ENCODE data around the gene ATP9A. TPM values are rescaled to one million over a fixed set of nuclear protein-coding genes. Genes with fewer than 3 reads are reported as not detected.

The ATP9A gene
- total RNA-seq, 1 experiment from 2014 or later: 31.3 TPM

- TSS peak; percentile 42 for BruUV-seq (replicated peaks)
- Histone ChIP-seq H3K9me3 (ENCODE audit: low read length) (no peaks in the 10 kb centered on the region), H3K9me2 (replicated peaks; ENCODE audit: low read length) (no peaks in the 10 kb centered on the region), H3K27me3 (ENCODE audit: low read length) (no peaks in the 10 kb centered on the region), H3K4me2 (ENCODE audit: low read length) (peak overlapping the region; percentile 48), H3K79me2 (ENCODE audit: low read length) (no peaks in the 10 kb centered on the region), H4K20me1 (ENCODE audit: low read length) (no peaks in the 10 kb centered on the region), H3K4me3 (ENCODE audit: low read length) (no peak overlapping the region), H3F3A (ENCODE audit: low read length, unreplicated experiment) (peaks cover 22% of the 10 kb centered on the region), H2AFZ (ENCODE audit: low read length) (no peak overlapping the region), H3K9ac (ENCODE audit: low read length) (peak overlapping the region; percentile 63), H3K36me3 (ENCODE audit: low read depth, low read length) (peaks cover 23% of the 10 kb centered on the region; the same call in 1 of the 2 replicates), H3K4me1 (ENCODE audit: insufficient read depth, low read length) (peaks cover 50% of the 10 kb centered on the region), H3K27ac (ENCODE audit: low read length) (peak overlapping the region; percentile 89)
- CTCF ChIA-PET: interaction anchor here (0.5 to 1.8 kb wide), 4 partner anchors 12 to 46 kb away, joined by 3 to 11 read pairs (median 4); no protein-coding TSS in a partner anchor
- peak; percentile 73 for DNase-seq
- intact Hi-C loops (cut with micrococcal nuclease): loop anchor here (10.0 kb wide), 1 partner anchor 319 kb away; no protein-coding TSS in a partner anchor
- POLR2A ChIA-PET (ENCODE audit: unreplicated experiment): interaction anchor here (0.6 to 2.6 kb wide), 5 partner anchors 23 to 84 kb away, joined by 3 to 19 read pairs (median 15); no protein-coding TSS in a partner anchor
- TF ChIP-seq EZH2phosphoT487 (IDR thresholded peaks at IDR 0.05; ENCODE audit: borderline replicate concordance, low read length) (no peak), EZH2 (IDR thresholded peaks at IDR 0.05; ENCODE audit: low read length, unreplicated experiment) (no peak)
- TF ChIP-seq, protein P1, sequence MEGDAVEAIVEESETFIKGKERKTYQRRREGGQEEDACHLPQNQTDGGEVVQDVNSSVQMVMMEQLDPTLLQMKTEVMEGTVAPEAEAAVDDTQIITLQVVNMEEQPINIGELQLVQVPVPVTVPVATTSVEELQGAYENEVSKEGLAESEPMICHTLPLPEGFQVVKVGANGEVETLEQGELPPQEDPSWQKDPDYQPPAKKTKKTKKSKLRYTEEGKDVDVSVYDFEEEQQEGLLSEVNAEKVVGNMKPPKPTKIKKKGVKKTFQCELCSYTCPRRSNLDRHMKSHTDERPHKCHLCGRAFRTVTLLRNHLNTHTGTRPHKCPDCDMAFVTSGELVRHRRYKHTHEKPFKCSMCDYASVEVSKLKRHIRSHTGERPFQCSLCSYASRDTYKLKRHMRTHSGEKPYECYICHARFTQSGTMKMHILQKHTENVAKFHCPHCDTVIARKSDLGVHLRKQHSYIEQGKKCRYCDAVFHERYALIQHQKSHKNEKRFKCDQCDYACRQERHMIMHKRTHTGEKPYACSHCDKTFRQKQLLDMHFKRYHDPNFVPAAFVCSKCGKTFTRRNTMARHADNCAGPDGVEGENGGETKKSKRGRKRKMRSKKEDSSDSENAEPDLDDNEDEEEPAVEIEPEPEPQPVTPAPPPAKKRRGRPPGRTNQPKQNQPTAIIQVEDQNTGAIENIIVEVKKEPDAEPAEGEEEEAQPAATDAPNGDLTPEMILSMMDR (conservative IDR thresholded peaks at IDR 0.05; ENCODE audit: low read depth, low read length): no peak
- no peak; the same call in 1 of the 2 replicates for ATAC-seq
These were observed 102.1 kb downstream of the ATP9A start for GRCh38 chr20:51666126-51666525.

- no TSS peak for BruUV-seq (replicated peaks)
- no peaks in the 10 kb centered on the region for H3K27me3 ChIP-seq (ENCODE audit: low read length)
- peak; percentile 57 for ATAC-seq
- no peak overlapping the region for H2AFZ ChIP-seq (ENCODE audit: low read length)
- POLR2A ChIA-PET (ENCODE audit: unreplicated experiment): interaction anchor here (0.5 to 2.6 kb wide), 8 partner anchors 22 to 312 kb away, joined by 3 to 19 read pairs (median 6); no protein-coding TSS in a partner anchor
- peaks cover 19% of the 10 kb centered on the region; the same call in 1 of the 2 replicates for H3K36me3 ChIP-seq (ENCODE audit: low read depth, low read length)
- no peaks in the 10 kb centered on the region for H3K9me2 ChIP-seq (replicated peaks; ENCODE audit: low read length)
- TF ChIP-seq EZH2 (IDR thresholded peaks at IDR 0.05; ENCODE audit: low read length, unreplicated experiment): no peak
- TF ChIP-seq, protein P1 (conservative IDR thresholded peaks at IDR 0.05; ENCODE audit: low read depth, low read length): no peak
- TF ChIP-seq EZH2phosphoT487 (IDR thresholded peaks at IDR 0.05; ENCODE audit: borderline replicate concordance, low read length): no peak
- CTCF ChIA-PET: interaction anchor here (0.5 to 1.8 kb wide), 4 partner anchors 12 to 45 kb away, joined by 3 to 11 read pairs (median 4); no protein-coding TSS in a partner anchor
- no peaks in the 10 kb centered on the region for H4K20me1 ChIP-seq (ENCODE audit: low read length)
- H3K4me1 ChIP-seq (ENCODE audit: insufficient read depth, low read length): peaks cover 55% of the 10 kb centered on the region
- peaks cover 24% of the 10 kb centered on the region for H3F3A ChIP-seq (ENCODE audit: low read length, unreplicated experiment)
- peak overlapping the region; percentile 63 for H3K9ac ChIP-seq (ENCODE audit: low read length)
- peak overlapping the region; percentile 48 for H3K4me2 ChIP-seq (ENCODE audit: low read length)
- no peaks in the 10 kb centered on the region for H3K9me3 ChIP-seq (ENCODE audit: low read length)
- no peak overlapping the region for H3K4me3 ChIP-seq (ENCODE audit: low read length)
- peak overlapping the region; percentile 89 for H3K27ac ChIP-seq (ENCODE audit: low read length)
- peak; percentile 99 for DNase-seq
- H3K79me2 ChIP-seq (ENCODE audit: low read length): no peaks in the 10 kb centered on the region
- intact Hi-C loops (cut with micrococcal nuclease): loop anchor here (10.0 kb wide), 1 partner anchor 319 kb away; no protein-coding TSS in a partner anchor
These were observed 102.6 kb downstream of the ATP9A start for GRCh38 chr20:51665543-51666118.

All from PC-3 (cell line).